Fibroblast of the aortic adventitia (primary cell): ENCODE measurements around the gene HRCT1. TPM values are rescaled to one million over a fixed set of nuclear protein-coding genes. Genes with fewer than 3 reads are reported as not detected.
A peak's percentile ranks its signal among the peaks of the same experiment; 100 is the strongest.

Experiments
- DNase-seq: peaks from one replicate; pipeline ENCODE4 v3.0.0-alpha.2; 2010; ENCODE audit warnings: low read depth
- H3K4me3 ChIP-seq: 2 replicates; pipeline ENCODE4 v1.5.1; 2011; ENCODE audit warnings: low read depth, mild to moderate bottlenecking, control low read depth, low read length, moderate library complexity
- CTCF ChIP-seq: IDR thresholded peaks from 2 replicates; pipeline ENCODE4 v1.5.1; 2011; ENCODE audit warnings: mild to moderate bottlenecking, low read length, control low read depth, inconsistent platforms; ENCODE audit not compliant: insufficient read depth
- total RNA-seq: library from RNA; depleted of rRNA; stranded (reverse); fragments of >200 nt; gene quantifications from 2 replicates; pipeline ENCODE4 v1.2.3, GENCODE V29; 2012; ENCODE audit warnings: low replicate concordance

Gene HRCT1
- 0.81 TPM in 1 of 2 replicates, not detected in the other for total RNA-seq

- peak within 1 kb of the TSS; percentile 48 for H3K4me3 ChIP-seq
- TF ChIP-seq CTCF, result no peak
Measured at GRCh38 chr9:35905912-35906679, at the start of gene HRCT1. Gene HRCT1, plus strand, starts transcription at chr9:35906202. Its CDS starts 86 bp downstream, at chr9:35906288.

GRCh38 chr9:35856206-35856605 lies 49.8 kb upstream of the HRCT1 start:
- DNase-seq, result no peak
- no peak overlapping the region for H3K4me3 ChIP-seq
- TF ChIP-seq CTCF, result no peak

More at GRCh38 chr9:35905912-35906679, at the start of gene HRCT1:
- DNase-seq, result peak; percentile 98

- H3K4me3 ChIP-seq, result no peak overlapping the region
- no peak for TF ChIP-seq CTCF
- no peak for DNase-seq
Measured at GRCh38 chr9:35856882-35857281, 49.1 kb upstream of the HRCT1 start.

GRCh38 chr9:35858458-35858857 lies 47.5 kb upstream of the HRCT1 start:
- no peak for TF ChIP-seq CTCF
- H3K4me3 ChIP-seq, result no peak overlapping the region
- no peak for DNase-seq

GRCh38 chr9:35859310-35859989 lies 46.6 kb upstream of the HRCT1 start:
- no peak for TF ChIP-seq CTCF
- peak; percentile 14 for DNase-seq
- H3K4me3 ChIP-seq, result no peak overlapping the region

- TF ChIP-seq CTCF, result no peak
- no peak overlapping the region for H3K4me3 ChIP-seq
- DNase-seq, result no peak
Measured at GRCh38 chr9:35859990-35860339, 46.0 kb upstream of the HRCT1 start.
